CD4-positive, alpha-beta T cell treated with Interleukin-6 for 4 hours (primary cell): ENCODE measurements around the gene SLC2A11.
A peak's percentile ranks its signal among the peaks of the same experiment; 100 is the strongest.
"Not testable (repeated sequence)": the region's sequence is repeated elsewhere in the genome, so short reads cannot be mapped to it uniquely, and the experiment has no call there.

ENCODE experiments used
- DNase-seq: peaks from one replicate; pipeline ENCODE4 v3.0.0-alpha.2; 2020; ENCODE audit warnings: mixed read lengths

SLC2A11 gene

DNA sequence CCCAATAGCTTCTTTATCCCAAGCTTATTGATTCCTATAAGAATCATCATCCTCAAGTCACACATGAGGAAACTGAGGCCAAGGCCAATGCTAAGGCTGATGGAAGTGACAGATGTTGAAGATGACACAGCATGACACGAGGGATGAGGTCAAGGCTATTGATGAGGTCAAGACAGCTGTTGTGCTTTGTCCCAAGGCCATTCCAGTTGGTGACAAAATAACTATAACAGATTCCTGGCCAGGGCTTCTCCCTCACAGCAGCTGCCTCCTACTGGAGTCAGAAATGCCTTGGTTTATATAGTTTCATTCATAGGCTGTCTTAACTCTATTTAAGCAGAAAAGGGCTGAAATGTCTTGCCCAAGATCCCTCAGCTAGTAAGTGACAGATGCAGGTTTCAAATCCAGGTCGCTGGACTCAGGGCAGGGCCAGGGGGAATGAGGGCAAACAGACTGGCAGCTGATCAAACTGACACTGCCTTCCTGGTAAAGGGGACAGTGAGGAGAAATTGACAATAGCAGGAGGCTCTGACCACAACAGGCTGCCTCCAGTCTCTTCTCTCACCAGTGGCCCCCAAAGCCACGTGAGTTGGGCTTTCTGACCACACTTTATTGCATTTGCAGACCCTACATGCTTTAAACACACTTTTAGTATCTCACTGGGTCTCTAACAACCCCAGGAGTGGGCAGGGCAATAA lies 53.0 kb downstream of the SLC2A11 start:
- no peak for DNase-seq

DNA sequence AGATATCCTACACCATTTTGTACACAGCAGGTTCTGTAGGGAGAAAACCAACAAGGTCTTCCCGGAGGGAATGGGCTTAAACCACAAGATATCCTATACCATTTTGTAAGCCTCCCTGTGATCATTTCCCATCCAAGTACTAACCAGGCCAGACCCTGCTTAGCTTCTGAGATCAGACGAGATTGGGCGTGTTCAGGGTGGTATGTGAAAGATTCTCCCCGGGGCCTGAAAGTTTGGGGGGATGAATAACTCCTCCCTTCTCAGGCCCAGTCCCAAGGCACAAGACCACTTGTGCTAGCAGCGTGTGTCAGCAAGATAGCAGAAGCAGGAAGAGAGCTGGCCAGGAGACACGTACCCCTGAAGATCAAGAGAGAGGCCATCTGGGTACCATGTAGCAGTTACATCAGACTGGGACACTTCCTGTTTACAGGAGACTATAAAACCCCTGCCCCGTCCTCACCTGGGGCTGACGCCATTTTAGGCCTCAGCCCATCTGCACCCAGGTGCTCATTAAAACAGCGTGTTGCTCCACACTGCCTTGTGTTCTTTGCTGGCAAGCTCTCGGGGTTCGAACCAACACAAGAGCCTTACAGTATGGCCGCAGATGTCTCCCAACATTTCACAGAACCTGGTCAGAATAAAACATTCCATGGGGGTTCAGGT lies 53.8 kb downstream of the SLC2A11 start:
- no peak for DNase-seq

GRCh38 chr22:23912293-23912903 lies 54.7 kb downstream of the SLC2A11 start:
- DNase-seq: no peak

DNA sequence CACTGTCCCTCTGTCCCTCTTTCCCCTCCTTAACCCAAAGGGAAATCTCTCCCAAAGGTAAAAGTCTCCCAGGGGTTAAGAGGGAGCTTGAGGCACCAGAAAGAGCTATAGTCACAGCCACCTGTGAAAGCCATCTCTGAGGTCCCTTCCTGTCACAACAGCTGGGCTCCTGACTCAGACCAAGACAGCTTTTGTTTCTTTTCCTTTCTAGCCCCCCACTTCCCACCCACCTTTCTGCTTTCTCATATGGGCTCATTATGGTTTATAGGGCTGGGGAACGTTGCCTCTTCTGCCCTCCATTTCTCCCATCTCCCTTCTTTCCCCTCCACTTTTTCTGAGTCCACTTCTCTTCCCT lies 55.6 kb downstream of the SLC2A11 start:
- DNase-seq: peak; percentile 7

- peak; percentile 100 for DNase-seq
These were observed 56.1 kb downstream of the SLC2A11 start for GRCh38 chr22:23913661-23914353.

DNA sequence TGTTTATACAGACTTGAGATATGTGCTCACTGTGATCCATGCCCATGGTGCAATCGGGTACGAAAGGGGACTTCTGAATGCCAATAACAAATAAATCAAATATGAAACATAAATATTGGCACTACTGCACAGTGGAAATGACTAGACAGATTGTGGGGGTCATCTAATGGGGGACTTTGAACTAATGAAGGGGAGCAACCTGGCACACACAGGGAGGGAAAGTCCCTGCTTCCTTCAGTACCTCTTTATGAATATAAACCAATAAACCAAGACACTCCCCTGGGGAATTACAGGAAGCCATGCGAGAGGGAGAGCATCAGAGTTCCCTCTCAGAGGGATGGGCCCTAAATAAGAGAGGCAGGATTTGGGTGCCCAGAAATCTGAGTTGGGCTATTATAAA lies 57.6 kb downstream of the SLC2A11 start:
- no peak for DNase-seq

- not testable (repeated sequence) for DNase-seq
These were observed 62.6 kb downstream of the SLC2A11 start for GRCh38 chr22:23920267-23920611.

DNA sequence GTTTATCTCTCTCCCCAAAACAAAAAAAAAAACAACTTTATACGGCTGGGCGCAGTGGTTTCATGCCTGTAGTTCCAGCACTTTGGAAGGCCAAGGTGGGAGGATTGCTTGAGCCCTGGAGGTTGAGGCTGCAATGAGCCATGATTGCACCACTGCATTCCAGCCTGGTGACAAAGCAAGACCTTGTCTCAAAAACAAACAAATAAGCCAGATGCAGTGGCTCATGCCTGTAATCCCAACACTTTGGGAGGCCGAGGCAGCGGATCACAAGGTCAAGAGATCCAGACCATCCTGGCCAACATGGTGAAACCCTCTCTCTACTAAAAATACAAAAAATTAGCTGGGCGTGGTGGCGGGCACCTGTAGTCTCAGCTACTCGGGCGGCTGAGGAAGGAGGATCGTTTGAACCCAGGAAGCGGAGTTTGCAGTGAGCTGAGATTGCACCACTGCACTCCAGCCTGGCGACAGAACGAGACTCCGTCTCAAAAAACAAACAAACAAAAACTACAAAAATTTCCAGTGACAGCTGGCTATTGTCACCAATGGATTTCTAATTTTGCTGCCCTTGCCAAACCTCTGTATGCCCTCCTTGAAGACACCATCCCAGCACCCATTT lies 64.0 kb downstream of the SLC2A11 start:
- DNase-seq: not testable (repeated sequence)

DNA sequence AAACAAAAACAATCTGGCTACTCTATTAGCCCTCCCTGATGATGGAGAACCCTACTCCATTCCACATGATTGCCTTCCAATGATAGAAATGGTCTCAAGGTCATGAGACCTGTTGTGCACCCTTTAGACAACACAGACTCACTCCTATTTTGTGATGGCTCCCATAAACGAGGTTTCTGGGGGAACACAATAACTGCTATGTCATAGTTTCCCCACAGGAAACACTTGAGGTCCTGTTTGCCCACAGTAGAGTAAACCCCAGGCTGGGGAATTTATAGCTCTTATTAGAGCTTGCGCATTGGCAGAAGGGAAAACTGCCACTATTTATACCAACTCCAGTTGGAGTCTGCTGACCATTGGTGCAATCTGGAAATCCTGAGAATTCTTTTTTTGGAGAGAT lies 65.2 kb downstream of the SLC2A11 start:
- no peak for DNase-seq

DNA sequence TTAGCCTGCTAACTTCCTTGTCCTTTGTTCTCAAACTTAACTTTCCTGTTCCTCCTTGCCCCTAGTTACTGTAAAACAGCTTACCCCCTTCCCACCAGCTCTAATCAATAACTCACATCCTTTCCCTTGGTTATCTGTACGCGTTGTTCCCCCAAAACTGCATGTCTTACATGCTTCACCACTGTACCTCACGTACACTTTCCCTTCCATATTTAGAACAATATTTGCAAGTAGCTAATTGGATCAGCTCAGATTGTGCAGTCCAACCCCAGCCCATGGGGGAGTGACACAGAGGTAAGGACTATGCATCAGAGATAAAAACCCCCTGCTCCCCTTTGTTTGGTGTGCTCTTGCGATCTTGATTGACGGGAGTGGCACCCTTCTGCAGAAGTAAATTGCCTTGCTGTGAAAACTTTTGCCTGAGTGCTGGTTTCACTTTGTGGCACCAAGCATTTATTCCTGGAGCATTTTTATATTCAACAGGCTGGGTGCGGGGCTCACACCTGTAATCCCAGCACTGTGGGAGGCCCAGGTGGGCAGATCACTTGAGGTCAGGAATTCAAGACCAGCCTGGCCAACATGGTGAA lies 67.4 kb downstream of the SLC2A11 start:
- DNase-seq: no peak

GRCh38 chr22:23926561-23926960 lies 68.9 kb downstream of the SLC2A11 start:
- DNase-seq: no peak
